LNCaP clone FGC (cell line): ENCODE results near the gene ITGA2.

Experiments
- DNase-seq: peaks from one replicate; pipeline ENCODE4 v3.0.0-alpha.2; 2011; ENCODE audit warnings: low read depth
- H3K4me3 ChIP-seq: 2 replicates; pipeline ENCODE4 v1.5.1; 2011; ENCODE audit warnings: mild to moderate bottlenecking, low read depth, low read length, control low read depth
- CTCF ChIP-seq: IDR thresholded peaks from 2 replicates; pipeline ENCODE4 v1.5.1; 2012; ENCODE audit warnings: mild to moderate bottlenecking; ENCODE audit not compliant: control insufficient read depth, insufficient read depth; ENCODE audit errors: extremely low read depth

ITGA2 gene

GRCh38 chr5:52948418-52949076 lies 40.6 kb upstream of the ITGA2 start:
- peak; percentile 56 for DNase-seq
- peak; percentile 90 for TF ChIP-seq CTCF
- H3K4me3 ChIP-seq: no peak overlapping the region

GRCh38 chr5:52950686-52951085 lies 38.5 kb upstream of the ITGA2 start:
- no peak for DNase-seq
- TF ChIP-seq CTCF: no peak
- no peak overlapping the region for H3K4me3 ChIP-seq

DNA sequence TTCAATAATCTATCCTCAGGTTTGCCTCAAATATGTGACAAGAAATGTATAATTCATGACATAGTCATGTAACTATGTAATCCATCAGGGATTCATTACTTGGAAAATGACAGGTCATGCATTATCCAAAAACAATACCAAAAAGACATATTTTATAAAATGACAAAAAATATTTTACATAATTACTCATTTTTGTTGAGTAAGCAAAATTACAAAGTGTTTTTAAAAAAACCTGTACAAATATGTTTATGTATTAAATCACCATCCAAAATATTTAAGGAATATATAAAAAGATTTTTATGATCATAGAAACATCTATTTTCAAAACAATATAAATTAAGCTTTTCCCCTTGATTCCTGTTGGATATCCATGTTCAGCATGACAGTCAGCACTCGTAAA lies 36.7 kb upstream of the ITGA2 start:
- no peak for DNase-seq
- no peak overlapping the region for H3K4me3 ChIP-seq
- no peak for TF ChIP-seq CTCF

GRCh38 chr5:52956014-52956413 lies 33.1 kb upstream of the ITGA2 start:
- TF ChIP-seq CTCF: no peak
- H3K4me3 ChIP-seq: no peak overlapping the region
- DNase-seq: no peak

DNA sequence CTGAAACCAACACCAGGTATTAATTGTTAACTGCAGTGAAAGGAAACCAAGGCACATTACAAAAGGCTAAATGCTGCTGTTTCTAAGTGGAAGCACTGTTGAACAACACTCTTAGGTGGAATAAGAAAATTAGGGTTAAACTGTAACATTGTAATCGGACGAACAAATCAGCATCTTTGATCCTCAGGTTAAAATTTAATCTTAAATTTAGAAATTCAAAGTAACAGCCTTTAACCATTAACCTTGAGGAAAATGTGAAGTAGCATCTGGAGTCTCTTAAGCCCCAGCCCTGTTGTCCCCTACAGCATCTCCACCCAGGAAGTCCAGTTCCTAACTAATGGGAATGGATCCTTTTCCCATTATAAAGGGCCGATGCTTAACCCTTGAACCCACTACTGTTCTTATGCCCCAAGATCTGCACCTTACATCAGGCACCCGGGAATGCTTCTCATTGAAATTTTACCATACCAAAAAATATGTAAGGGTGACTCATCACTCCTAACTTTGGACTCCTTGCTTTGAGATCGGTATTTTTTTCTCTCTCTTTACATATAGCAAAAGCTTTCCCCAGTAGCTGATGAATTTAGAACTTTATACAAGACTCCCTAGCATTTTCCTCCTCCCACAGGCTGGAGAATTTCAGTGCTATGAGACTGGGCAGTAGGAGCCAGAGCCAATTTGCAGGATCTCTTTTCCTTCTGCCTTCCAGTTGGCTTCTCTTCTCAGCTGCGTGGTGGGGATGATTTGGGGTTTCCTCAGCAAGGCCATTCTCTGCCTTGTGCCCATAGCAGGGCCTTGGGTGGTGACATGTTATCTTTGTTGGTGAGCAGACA lies 32.0 kb upstream of the ITGA2 start:
- no peak for TF ChIP-seq CTCF
- no peak overlapping the region for H3K4me3 ChIP-seq
- DNase-seq: no peak

DNA sequence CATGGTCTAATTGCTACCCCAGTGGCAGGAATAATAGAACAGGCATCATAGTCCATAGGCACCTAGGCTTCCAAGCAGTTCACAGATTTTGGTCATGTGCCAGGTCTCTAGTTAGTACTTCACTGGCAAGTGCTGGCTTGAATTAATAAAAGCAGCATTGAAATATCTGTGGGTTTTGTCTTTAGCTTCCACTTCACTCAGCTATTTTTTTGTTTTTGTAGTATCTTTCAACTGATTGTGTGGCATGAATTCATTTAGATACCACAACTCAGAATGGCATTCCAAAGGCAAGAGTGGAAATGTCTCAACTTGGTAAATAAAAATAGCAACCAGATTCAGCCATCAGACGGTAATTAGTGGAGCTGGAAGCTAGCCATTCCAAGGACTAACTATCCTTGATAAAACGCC lies 27.9 kb upstream of the ITGA2 start:
- no peak overlapping the region for H3K4me3 ChIP-seq
- DNase-seq: no peak
- no peak for TF ChIP-seq CTCF
